ENCODE results near the gene NOL6.
A peak's percentile ranks its signal among the peaks of the same experiment; 100 is the strongest.
"Not testable (repeated sequence)": the region's sequence is repeated elsewhere in the genome, so short reads cannot be mapped to it uniquely, and the experiment has no call there.

NOL6 gene

DNA sequence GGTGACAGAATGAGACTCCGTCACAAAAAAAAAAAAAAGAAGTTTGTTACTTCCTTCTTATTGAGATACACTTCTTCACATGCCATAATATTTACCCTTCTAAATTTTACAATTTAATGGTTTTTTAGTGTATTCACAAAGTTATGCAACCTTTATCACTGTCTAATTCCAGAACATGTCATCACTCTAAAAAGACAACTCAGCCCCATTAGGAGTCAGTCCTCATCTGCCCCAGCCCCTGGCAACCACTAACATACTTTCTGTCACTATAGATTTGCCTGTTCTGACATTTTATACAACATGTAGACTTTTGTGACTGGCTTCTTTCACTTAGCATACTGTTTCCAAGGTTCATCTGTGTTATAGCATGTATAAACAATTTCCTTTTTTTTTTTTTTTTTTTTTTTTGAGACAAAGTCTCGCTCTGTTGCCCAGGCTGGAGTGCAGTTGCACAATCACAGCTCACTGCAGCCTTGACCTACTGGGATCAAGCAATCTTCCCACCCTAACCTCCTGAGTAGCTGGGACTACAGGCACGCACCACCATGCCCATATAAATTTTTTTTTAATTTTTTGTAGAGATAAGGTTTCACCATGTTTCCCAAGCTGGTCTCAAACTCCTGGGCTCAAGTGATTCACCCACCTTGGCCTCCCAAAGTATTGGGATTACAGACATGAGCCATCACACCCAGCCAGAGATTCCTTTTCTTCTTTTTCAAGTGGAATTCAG lies 44.3 kb downstream of the NOL6 start:
- DNase-seq, result no peak

DNA sequence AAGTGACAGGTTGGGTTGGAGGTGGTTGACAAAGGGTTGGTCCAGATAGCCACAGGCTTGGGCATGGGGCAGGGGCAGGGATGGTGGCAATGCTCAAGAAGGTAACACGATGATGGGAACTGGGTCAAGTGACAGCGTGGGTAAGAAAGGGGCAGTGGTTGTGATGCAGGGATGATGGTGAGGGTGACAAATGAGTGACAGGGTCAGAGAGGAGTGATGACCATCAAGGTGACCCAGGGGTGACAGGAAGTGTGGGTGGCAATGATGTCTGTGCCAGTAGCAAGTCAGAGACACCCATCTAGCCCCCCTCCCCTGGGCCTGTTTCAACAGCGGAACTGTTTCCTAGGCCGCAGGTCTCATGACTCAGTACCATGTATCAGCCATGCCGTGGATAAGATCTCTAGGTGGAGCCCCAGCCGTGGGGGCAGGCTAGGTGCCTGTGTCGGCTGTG lies 46.9 kb downstream of the NOL6 start:
- no peak for DNase-seq

- DNase-seq, result no peak
These were observed 48.6 kb downstream of the NOL6 start for GRCh38 chr9:33425128-33425533.

DNA sequence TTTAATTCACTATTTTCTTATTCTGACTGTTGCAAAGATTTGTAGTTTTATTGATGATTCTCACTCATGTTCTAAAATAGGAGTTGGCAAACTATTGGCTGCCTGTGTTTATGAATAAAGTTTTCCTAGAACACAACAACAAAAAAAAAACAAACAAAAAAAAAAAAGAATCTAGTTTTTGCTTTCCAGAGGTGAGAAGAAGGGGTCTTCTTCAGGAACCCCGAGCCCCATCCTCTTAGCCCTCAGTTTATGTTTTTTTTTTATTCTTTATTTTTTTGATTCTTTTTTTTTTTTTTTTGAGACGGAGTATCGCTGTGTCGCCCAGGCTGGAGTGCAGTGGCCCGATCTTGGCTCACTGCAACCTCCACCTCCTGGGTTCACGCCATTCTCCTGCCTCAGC lies 49.2 kb downstream of the NOL6 start:
- DNase-seq, result not testable (repeated sequence)

DNA sequence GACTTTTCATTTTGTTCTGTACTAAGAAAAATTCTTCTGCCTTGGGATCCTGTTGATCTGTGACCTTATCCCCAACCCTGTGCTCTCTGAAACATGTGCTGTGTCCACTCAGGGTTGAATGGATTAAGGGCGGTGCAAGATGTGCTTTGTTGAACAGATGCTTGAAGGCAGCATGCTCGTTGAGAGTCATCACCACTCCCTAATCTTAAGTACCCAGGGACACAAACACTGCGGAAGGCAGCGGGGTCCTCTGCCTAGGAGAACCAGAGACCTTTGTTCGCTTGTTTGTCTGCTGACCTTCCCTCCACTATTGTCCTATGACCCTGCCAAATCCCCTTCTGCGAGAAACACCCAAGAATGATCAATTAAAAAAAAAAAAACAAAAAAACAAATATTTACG lies 49.7 kb downstream of the NOL6 start:
- DNase-seq, result not testable (repeated sequence)

GRCh38 chr9:33419708-33420303 lies 53.9 kb downstream of the NOL6 start:
- no peak for DNase-seq

DNA sequence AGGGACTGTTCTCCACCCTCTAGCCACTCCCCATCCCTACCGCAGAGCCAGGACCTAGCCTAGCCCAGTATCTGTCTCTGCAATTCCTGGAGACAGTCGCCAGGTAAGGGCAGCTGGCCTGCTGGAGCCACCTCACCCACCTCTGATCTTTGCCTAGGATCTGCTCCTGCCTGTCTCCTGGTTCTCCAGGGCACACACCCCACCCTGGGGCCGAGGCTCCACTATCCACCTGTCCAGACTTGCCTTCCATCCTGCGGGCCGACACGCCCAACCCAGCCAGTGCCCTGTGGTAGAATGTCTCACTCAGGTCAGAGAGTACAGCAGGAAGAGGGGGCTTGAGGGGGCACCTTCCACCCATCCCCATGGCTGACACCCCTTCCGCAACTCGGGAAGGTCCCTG lies 55.6 kb downstream of the NOL6 start:
- DNase-seq, result no peak

DNA sequence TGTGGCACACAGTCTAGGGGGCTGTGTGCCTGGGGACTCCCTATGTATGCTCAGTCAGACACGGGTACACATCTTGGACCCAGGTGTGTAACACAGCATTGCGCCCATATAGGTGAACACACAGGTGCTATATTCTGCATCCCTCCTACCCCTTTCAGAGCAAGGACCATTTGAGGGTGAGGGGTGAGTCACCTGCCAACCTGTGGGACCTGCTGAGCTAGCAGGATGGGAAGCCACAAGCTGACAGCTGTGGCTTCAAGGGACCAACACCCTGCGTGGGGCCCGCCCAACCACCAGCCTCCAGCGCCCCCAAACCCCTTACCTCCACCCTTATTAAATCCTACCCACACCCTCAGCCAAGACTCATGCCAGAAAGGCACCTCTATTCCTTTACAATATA lies 56.7 kb downstream of the NOL6 start:
- no peak for DNase-seq

- peak; percentile 91 to 96 for DNase-seq
These were observed 58.2 kb downstream of the NOL6 start for GRCh38 chr9:33415501-33416038.

DNA sequence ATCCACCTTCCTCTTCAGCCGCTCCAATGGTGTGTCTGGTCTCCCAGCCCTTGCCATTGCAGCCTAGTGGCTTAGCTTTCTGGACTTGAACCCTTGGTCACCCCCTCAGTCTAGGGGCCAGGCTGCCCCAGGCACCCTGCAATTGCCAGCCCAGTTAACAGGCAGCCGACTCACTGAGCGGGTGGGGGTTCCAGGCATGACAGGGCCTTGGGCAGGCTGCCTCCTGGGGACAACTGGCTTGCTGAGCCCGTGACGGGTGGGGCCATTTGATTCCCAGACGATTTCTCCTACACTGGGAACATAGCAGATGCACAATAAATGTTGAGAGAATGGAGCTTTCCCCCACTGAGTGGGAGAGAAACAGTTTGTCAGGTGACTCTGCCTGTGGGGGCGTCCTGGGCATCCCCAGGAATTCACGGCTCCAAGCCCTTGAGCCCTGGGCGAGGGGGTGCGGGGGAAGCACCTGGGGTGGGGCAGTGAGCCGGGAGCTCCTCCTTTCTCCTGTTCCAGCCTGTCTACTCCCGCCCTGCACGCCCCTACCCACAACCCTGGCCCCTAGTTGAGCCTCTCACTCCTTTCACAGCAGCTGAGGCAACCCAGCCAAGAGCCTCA lies 58.7 kb downstream of the NOL6 start:
- peak in 1 of 2 donors; percentile 26 for DNase-seq

DNA sequence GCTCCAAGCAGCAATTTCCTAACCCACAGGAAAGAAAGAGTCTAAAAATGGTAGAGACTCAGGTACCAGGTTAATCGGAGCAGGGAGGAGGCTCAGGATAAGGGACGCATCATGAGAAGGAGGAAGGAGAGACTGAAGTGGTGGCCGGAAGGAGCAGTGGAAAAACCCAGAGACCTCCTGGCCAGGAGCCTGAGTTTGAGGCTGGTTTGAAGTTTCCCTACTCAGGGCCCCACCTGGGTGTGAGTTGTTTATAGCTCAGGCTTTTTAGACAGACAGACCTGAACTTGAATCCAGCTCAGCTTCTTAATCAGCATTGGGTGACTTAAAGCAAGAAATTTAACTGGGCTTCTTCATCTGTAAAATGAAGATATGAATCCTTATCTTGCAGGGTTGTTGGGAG lies 59.5 kb downstream of the NOL6 start:
- no peak for DNase-seq
